RWPE1 (cell line): ENCODE data around the gene CDH13.

Experiments used
- CTCF ChIA-PET: fragments of 350-600 bp; sonication (Branson Sonifier 250); formaldehyde crosslinking; extraction: SDS; loops from one replicate; lab custom pipeline; 2021; lab: Yijun Ruan, JAX
- POLR2A ChIA-PET: fragments of 400-600 bp; formaldehyde crosslinking; extraction: SDS; loops from one replicate; lab custom pipeline; 2020; ENCODE audit warnings: antibody characterized with exemption; ENCODE audit not compliant: low non-redundant PET; lab: Yijun Ruan, JAX
- DNase-seq: peaks from one replicate; pipeline ENCODE4 v3.0.0; 2012; ENCODE audit warnings: low spot score
- H3K27ac ChIP-seq: fragments of 450-650 bp; 2 replicates; pipeline ENCODE4 v1.5.1; 2017
- TF ChIP-seq, protein P1 (sequence below): fragments of 450-650 bp; conservative IDR thresholded peaks from 2 replicates; pipeline ENCODE4 v1.5.1; 2017; ENCODE audit warnings: low read depth, mild to moderate bottlenecking

Gene CDH13

DNA sequence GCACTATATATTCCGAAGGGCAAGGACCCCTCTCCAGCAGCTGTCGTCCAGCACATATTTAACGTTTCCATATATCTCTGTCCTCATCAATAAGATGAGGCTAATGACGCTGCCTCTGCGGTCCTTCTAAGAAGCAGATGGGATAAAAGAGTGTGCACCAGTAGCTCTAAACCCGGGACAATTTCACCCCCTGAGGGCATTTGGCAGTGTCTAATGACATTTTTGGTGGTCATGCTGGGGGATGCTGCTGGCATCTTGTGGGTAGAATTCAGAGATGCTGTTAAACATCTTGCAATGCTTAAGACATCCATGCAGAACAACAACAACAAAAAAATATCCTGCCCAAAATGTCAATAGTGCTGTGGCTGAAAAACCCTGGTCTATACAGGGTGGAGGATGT, 372.9 kb downstream of the CDH13 start:
- POLR2A ChIA-PET = no interaction called here
- TF ChIP-seq, protein P1, sequence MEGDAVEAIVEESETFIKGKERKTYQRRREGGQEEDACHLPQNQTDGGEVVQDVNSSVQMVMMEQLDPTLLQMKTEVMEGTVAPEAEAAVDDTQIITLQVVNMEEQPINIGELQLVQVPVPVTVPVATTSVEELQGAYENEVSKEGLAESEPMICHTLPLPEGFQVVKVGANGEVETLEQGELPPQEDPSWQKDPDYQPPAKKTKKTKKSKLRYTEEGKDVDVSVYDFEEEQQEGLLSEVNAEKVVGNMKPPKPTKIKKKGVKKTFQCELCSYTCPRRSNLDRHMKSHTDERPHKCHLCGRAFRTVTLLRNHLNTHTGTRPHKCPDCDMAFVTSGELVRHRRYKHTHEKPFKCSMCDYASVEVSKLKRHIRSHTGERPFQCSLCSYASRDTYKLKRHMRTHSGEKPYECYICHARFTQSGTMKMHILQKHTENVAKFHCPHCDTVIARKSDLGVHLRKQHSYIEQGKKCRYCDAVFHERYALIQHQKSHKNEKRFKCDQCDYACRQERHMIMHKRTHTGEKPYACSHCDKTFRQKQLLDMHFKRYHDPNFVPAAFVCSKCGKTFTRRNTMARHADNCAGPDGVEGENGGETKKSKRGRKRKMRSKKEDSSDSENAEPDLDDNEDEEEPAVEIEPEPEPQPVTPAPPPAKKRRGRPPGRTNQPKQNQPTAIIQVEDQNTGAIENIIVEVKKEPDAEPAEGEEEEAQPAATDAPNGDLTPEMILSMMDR = no peak
- DNase-seq = no peak
- no peak overlapping the region for H3K27ac ChIP-seq
- CTCF ChIA-PET = no interaction called here

DNA sequence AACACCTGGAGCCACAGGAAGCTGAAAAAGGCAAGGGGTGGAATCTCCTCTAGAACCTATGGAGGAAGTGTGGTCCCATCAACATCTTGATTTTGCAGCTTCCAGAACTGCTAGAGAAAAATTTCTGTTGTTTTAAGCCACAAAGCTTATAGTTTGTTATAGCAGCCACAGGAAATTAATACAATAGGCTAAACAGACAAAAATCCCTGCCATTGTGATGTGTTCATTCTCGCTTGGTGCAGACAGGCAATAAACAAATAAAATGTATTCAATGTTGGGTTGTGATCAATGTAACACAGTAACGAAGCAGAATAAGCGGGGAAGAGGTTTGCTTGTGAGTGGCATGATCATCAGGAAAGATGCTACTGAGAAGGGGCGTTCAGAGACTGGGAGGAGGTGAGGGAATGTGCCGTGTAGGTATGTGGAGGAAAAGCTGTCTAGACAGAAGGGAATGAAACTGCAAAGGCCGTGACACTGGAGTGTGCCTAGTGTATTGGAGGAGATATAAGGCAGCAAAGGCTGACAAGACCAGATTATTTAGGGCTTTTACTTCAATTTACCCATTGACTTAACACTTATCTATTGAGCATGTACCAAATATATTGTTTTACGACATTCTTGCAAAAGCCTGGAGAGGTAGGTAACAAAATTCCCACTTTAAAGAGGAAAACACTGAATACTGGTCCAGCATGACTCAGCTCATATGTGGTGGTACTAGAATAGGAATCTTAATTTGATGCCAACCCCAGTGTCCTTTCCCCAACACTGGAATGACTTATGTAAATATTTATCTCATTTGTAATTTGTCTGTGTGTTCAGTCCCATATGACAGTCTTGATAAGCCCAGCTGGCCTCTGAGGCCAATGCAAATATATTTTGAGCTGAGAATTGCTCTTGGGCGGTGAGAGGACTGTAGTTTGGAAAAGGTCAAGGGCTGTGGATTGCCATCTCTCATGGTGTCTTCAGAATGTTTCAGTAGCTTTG, 375.9 kb downstream of the CDH13 start:
- TF ChIP-seq, protein P1 = no peak
- POLR2A ChIA-PET = no interaction called here
- no peak overlapping the region for H3K27ac ChIP-seq
- CTCF ChIA-PET = no interaction called here
- no peak for DNase-seq

DNA sequence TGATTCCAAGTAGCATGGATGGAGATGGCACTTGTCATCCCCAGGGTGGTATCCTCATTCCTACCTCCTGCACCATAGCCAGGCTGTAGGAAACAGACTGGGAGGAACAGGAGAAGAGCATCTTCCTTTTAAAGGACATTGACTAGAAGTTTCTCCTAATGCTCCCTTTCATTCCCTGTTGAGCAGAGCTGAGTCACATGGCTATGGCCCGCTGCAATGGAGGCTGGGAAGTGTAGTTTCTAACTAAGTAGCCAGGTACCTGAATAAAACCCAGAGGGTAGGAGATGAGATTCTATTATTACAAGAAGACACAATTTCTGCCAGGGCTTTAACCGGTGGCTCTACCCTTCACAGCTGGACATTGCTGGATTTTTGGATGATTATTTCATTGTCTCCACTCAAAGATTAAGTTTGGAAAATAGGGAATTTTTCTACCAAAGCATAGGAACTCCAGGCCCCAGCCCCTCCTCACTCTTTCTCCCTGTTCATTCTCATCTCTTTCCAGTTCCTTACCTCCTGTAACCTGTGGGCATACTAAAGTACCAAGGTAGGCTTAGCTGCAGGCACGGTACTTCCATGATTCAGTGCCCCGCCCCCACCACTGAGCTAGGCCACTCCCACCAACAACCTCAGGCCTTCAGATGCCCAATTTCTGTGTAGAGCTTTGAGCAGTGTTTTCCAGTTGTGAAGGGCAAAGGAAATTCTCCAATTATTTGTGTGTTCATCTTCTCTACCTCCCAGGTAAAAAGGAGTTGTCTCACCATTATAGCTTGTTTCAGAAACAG, 378.3 kb downstream of the CDH13 start:
- no peak overlapping the region for H3K27ac ChIP-seq
- ChIA-PET CTCF (interaction anchor here (0.6 to 0.7 kb wide), 2 partner anchors 13 to 103 kb away, joined by 3 to 5 read pairs; no protein-coding TSS in a partner anchor), POLR2A (interaction anchor here (0.5 kb wide), 1 partner anchor 292 kb away, joined by 6 read pairs; no protein-coding TSS in a partner anchor)
- TF ChIP-seq, protein P1 = no peak
- no peak for DNase-seq

DNA sequence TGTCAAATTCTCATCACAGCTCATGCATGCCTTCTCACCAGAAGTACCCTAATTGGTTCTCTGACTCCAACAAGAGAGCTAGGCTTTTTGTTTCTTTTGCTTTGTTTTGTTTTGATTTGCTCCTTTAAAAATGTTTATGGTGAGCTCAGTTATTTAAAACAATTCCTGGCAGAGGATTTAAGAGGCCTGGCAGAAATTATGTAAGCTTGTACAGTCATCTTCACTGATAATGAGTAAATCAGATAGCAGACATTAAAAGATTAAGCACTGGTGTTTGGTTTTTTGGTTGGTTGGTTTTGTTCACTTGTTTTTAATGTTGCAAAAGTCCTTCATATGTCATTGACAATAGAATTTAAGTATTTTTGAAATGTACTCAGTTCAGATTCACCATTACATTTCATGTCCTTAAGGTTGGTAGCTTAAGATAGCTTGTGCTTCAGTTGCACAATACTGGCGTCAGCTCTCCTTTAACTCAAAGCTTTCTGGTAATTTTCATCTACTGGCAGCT, 378.9 kb downstream of the CDH13 start:
- POLR2A ChIA-PET = interaction anchor here (0.5 kb wide), 1 partner anchor 292 kb away, joined by 6 read pairs; no protein-coding TSS in a partner anchor
- TF ChIP-seq, protein P1 = no peak
- no peak overlapping the region for H3K27ac ChIP-seq
- DNase-seq = no peak
- CTCF ChIA-PET = interaction anchor here (0.7 kb wide), 1 partner anchor 12 kb away, joined by 3 read pairs; no protein-coding TSS in a partner anchor

DNA sequence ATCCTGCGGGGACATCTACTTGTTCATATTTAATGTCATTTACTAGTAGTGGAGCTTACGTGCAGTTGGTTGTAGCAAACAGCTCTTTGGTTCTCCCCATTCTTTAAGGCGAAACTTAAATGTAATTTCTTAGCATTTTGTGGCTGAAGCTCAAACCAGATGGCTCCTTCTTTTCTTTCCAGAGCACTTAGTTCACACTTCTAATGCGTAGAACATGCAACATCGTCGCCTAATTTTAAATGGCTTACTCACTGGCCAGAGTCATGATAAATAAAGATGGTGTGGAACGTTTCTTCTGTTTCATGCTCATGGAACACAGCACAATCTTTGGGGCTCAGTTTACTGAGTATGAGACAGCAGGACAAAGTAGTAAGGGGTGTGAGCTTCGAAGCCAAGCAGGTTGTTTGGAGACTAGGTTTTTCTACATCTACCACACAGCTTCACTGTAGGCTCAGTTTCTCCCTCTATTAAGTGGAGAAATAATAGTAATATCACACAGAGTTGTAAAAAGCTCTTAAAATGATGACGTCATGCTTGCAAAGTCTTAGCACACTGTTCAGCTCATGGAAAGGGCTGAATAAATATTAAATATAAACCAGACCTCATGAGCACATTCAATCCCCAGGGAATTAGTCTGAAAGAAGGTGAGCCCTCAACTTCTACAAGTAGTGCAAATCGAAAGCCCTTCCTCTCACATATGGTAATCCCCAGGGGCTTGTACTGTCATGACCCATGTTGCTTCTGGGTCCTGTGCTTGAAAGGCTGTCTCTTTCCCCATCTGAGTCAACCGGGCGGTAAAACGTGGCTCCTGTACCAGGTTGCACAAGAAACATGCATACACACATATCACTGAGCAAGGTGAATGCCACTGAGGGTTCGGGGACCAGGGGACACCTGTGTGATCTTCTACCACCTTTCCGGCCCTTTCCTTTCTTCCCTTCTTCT, 384.3 kb downstream of the CDH13 start:
- CTCF ChIA-PET = no interaction called here
- TF ChIP-seq, protein P1 = no peak

More for the DNA sequence above, 384.3 kb downstream of the CDH13 start:
- no peak for DNase-seq
- POLR2A ChIA-PET = no interaction called here
- H3K27ac ChIP-seq = no peak overlapping the region
